ENCODE results near the gene FATE1. TPM values are rescaled to one million over a fixed set of nuclear protein-coding genes. Genes with fewer than 3 reads are reported as not detected.

Gene FATE1
- total RNA-seq, 2 donors from 2014 or later, result 1,003 TPM; not detected in 1

- TF ChIP-seq, protein P1, sequence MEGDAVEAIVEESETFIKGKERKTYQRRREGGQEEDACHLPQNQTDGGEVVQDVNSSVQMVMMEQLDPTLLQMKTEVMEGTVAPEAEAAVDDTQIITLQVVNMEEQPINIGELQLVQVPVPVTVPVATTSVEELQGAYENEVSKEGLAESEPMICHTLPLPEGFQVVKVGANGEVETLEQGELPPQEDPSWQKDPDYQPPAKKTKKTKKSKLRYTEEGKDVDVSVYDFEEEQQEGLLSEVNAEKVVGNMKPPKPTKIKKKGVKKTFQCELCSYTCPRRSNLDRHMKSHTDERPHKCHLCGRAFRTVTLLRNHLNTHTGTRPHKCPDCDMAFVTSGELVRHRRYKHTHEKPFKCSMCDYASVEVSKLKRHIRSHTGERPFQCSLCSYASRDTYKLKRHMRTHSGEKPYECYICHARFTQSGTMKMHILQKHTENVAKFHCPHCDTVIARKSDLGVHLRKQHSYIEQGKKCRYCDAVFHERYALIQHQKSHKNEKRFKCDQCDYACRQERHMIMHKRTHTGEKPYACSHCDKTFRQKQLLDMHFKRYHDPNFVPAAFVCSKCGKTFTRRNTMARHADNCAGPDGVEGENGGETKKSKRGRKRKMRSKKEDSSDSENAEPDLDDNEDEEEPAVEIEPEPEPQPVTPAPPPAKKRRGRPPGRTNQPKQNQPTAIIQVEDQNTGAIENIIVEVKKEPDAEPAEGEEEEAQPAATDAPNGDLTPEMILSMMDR (IDR thresholded peaks at IDR 0.05), result peak in 1 of 4 experiments; percentile 27
- no peak for TF ChIP-seq POLR2A (IDR thresholded peaks at IDR 0.05)
- H3K4me3 ChIP-seq, result no peak overlapping the region
- H3K4me1 ChIP-seq (replicated peaks), result no peaks in the 10 kb centered on the region
- intact Hi-C loops (cut with DNase I), result no loop called here
- DNase-seq (ENCODE audit: low spot score), result no peak
- no peaks in the 10 kb centered on the region for H3K36me3 ChIP-seq
- WGBS, result 68% methylated on average over 16 of the region's 24 CpGs
- H3K27me3 ChIP-seq (replicated peaks; ENCODE audit: insufficient read depth), result no peaks in the 10 kb centered on the region
- no peaks in the 10 kb centered on the region for H3K9me3 ChIP-seq
- H3K27ac ChIP-seq, result no peak overlapping the region
Observed at GRCh38 chrX:151722241-151722846, 6.5 kb downstream of the FATE1 start.

- 94% methylated on average over 5 of the region's 7 CpGs for WGBS
- no peak for DNase-seq (ENCODE audit: low spot score)
- H3K27me3 ChIP-seq (replicated peaks; ENCODE audit: insufficient read depth), result no peaks in the 10 kb centered on the region
Observed at GRCh38 chrX:151723156-151723760, 7.4 kb downstream of the FATE1 start.

DNA sequence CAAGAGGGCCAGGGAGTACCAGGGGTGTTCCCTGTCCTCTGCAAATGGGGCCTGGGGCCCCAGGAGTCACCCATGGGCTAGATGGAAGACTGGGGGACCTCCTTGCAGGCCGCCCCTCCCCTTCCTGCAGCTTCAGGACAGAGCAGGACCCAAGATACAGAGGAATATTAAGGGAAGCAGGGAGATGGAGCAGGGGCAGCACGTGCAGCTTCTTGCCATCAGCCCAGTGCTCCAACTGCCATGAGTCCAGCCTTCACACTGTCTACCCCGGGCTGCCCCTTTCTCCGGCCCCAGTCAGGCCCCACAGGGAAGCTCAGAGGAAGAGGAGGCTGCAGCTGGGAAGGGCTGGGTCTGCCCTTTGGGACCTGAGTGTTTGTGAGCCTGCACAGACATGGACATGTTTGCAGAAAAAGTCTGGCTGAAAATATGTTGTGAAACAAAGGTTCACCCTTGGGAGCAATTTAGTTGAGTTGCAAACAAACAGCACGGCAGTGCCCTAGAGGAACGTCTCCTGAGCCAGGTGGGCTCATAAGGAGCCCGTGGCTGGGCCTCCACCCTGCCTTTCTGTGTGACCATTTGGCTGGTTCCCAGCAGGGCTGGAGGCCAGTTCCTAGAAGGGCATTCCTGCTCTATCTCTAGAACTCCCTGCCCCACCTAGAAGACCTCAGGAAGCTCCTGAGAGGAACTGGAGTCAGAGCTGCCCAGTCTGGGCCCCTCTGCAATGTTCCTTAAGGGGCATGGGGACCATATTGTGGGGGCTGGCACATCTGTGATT, 8.9 kb downstream of the FATE1 start:
- TF ChIP-seq POLR2A (IDR thresholded peaks at IDR 0.05), result no peak
- TF ChIP-seq POLR2AphosphoS5 (IDR thresholded peaks at IDR 0.05), result no peak
- TF ChIP-seq, protein P1 (IDR thresholded peaks at IDR 0.05), result no peak
- Histone ChIP-seq H3K27ac (no peak overlapping the region), H3K4me1 (replicated peaks) (no peaks in the 10 kb centered on the region), H3K4me3 (no peak overlapping the region), H3K9me3 (no peaks in the 10 kb centered on the region), H3K27me3 (replicated peaks; ENCODE audit: insufficient read depth) (no peaks in the 10 kb centered on the region), H3K36me3 (no peaks in the 10 kb centered on the region)
- peak; percentile 6 for DNase-seq (ENCODE audit: low spot score)
- 47% methylated on average over 6 of the region's 7 CpGs for WGBS
- intact Hi-C loops (cut with DNase I), result no loop called here

More at GRCh38 chrX:151723156-151723760, 7.4 kb downstream of the FATE1 start:
- intact Hi-C loops (cut with DNase I), result no loop called here
- Histone ChIP-seq H3K4me1 (replicated peaks) (no peaks in the 10 kb centered on the region), H3K4me3 (no peak overlapping the region), H3K36me3 (no peaks in the 10 kb centered on the region), H3K27ac (no peak overlapping the region), H3K9me3 (no peaks in the 10 kb centered on the region)
- TF ChIP-seq POLR2A (IDR thresholded peaks at IDR 0.05), result no peak
- TF ChIP-seq, protein P1 (IDR thresholded peaks at IDR 0.05), result no peak
- no peak for TF ChIP-seq POLR2AphosphoS5 (IDR thresholded peaks at IDR 0.05)

DNA sequence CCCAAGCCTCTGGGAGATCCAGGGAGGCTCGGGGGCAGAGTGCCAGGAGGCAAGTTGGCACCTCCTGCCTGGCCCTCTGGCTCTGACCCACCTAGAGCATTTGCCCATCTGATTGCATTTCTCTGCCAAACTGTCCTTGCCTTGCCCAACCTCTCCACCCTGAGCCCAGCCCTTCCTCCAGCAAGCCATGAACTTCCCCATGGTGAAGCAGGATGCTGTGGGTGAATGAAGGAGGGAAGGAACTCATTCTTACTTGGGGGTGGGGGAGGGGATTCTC, 9.4 kb downstream of the FATE1 start:
- DNase-seq (ENCODE audit: low spot score), result no peak
- TF ChIP-seq POLR2A (IDR thresholded peaks at IDR 0.05) (no peak), POLR2AphosphoS5 (IDR thresholded peaks at IDR 0.05) (no peak)
- TF ChIP-seq, protein P1 (IDR thresholded peaks at IDR 0.05), result no peak
- intact Hi-C loops (cut with DNase I), result no loop called here
- Histone ChIP-seq H3K4me1 (replicated peaks) (no peaks in the 10 kb centered on the region), H3K36me3 (no peaks in the 10 kb centered on the region), H3K9me3 (no peaks in the 10 kb centered on the region), H3K27me3 (replicated peaks; ENCODE audit: insufficient read depth) (no peaks in the 10 kb centered on the region), H3K4me3 (no peak overlapping the region), H3K27ac (no peak overlapping the region)
- no CpG with 5 or more reads among the region's 1 CpG for WGBS
